ENCODE results near the gene LRCH1.

LRCH1 gene

GRCh38 chr13:46641274-46642081 lies 88.5 kb downstream of the LRCH1 start:
- H2BK5ac ChIP-seq (ENCODE audit: low read depth, low read length, poor library complexity, severe bottlenecking), result peak overlapping the region; percentile 76
- H3K18ac ChIP-seq (ENCODE audit: low read depth in 1 of 2, low read length in 2 of 2), result no peak overlapping the region
- H2AFZ ChIP-seq (ENCODE audit: low read depth, low read length), result no peak overlapping the region
- whole genome bisulfite sequencing, result 81% methylated on average over 12 of the region's 13 CpGs
- H3K14ac ChIP-seq (ENCODE audit: low read length in 2 of 2), result no peak overlapping the region
- no peaks in the 10 kb centered on the region for H3K36me3 ChIP-seq (ENCODE audit: control insufficient read depth in 1 of 2, insufficient read depth in 2 of 2, low read depth in 1 of 2, low read length in 2 of 2)
- H3K9ac ChIP-seq (ENCODE audit: low read length), result peak overlapping the region; percentile 62
- peak overlapping the region in 1 of 2 experiments; percentile 27 for H3K4ac ChIP-seq (ENCODE audit: low read depth in 1 of 2, low read length in 2 of 2)
- H3K9me3 ChIP-seq (ENCODE audit: control insufficient read depth, low read length), result no peaks in the 10 kb centered on the region
- no peak overlapping the region for H2BK12ac ChIP-seq (ENCODE audit: low read length in 2 of 2)
- H3K23ac ChIP-seq (ENCODE audit: low read length in 2 of 2), result peak overlapping the region in 1 of 2 experiments; percentile 2
- peak overlapping the region; percentile 94 for H2AK5ac ChIP-seq (ENCODE audit: low read length, severe bottlenecking)
- no peak overlapping the region for H2BK120ac ChIP-seq (ENCODE audit: low read depth, low read length)
- H4K8ac ChIP-seq (ENCODE audit: low read length), result peak overlapping the region; percentile 23
- peak overlapping the region in 1 of 2 experiments; percentile 71 for H3K4me3 ChIP-seq (ENCODE audit: insufficient read depth in 1 of 2, low read depth in 1 of 2, low read length in 2 of 2)
- H3K27me3 ChIP-seq (ENCODE audit: control insufficient read depth in 1 of 2, insufficient read depth in 1 of 2, low read length in 2 of 2), result no peaks in the 10 kb centered on the region
- no peak overlapping the region for H4K91ac ChIP-seq (ENCODE audit: low read length)
- H3K79me1 ChIP-seq (replicated peaks; ENCODE audit: low read length, poor library complexity, severe bottlenecking), result peaks cover 1% of the 10 kb centered on the region
- H3K4me1 ChIP-seq (ENCODE audit: control insufficient read depth, insufficient read depth, low read depth, low read length), result peaks cover 20% of the 10 kb centered on the region
- H2BK15ac ChIP-seq (ENCODE audit: low read depth, poor library complexity, severe bottlenecking), result peak overlapping the region; percentile 56
- DNase-seq, result peak; percentile 45
- H3K4me2 ChIP-seq (ENCODE audit: low read length, poor library complexity, severe bottlenecking), result no peak overlapping the region
- peak overlapping the region; percentile 92 for H3K27ac ChIP-seq (ENCODE audit: low read length, poor library complexity, severe bottlenecking)

GRCh38 chr13:46642254-46642653 lies 89.3 kb downstream of the LRCH1 start:
- Histone ChIP-seq H3K27me3 (ENCODE audit: control insufficient read depth in 1 of 2, insufficient read depth in 1 of 2, low read length in 2 of 2) (no peaks in the 10 kb centered on the region), H2BK120ac (ENCODE audit: low read depth, low read length) (no peak overlapping the region), H3K36me3 (ENCODE audit: control insufficient read depth in 1 of 2, insufficient read depth in 2 of 2, low read depth in 1 of 2, low read length in 2 of 2) (no peaks in the 10 kb centered on the region), H2BK12ac (ENCODE audit: low read length in 2 of 2) (no peak overlapping the region), H4K8ac (ENCODE audit: low read length) (no peak overlapping the region), H3K9ac (ENCODE audit: low read length) (no peak overlapping the region), H3K27ac (ENCODE audit: low read length, poor library complexity, severe bottlenecking) (peak overlapping the region; percentile 92), H3K4me2 (ENCODE audit: low read length, poor library complexity, severe bottlenecking) (no peak overlapping the region), H3K18ac (ENCODE audit: low read depth in 1 of 2, low read length in 2 of 2) (no peak overlapping the region), H2AFZ (ENCODE audit: low read depth, low read length) (no peak overlapping the region), H2AK5ac (ENCODE audit: low read length, severe bottlenecking) (peak overlapping the region; percentile 89), H2BK15ac (ENCODE audit: low read depth, poor library complexity, severe bottlenecking) (no peak overlapping the region), H3K4ac (ENCODE audit: low read depth in 1 of 2, low read length in 2 of 2) (no peak overlapping the region), H4K91ac (ENCODE audit: low read length) (no peak overlapping the region), H3K9me3 (ENCODE audit: control insufficient read depth, low read length) (no peaks in the 10 kb centered on the region), H3K4me3 (ENCODE audit: insufficient read depth in 1 of 2, low read depth in 1 of 2, low read length in 2 of 2) (no peak overlapping the region), H2BK5ac (ENCODE audit: low read depth, low read length, poor library complexity, severe bottlenecking) (no peak overlapping the region), H3K14ac (ENCODE audit: low read length in 2 of 2) (no peak overlapping the region), H3K23ac (ENCODE audit: low read length in 2 of 2) (no peak overlapping the region), H3K4me1 (ENCODE audit: control insufficient read depth, insufficient read depth, low read depth, low read length) (peaks cover 17% of the 10 kb centered on the region), H3K79me1 (replicated peaks; ENCODE audit: low read length, poor library complexity, severe bottlenecking) (no peaks in the 10 kb centered on the region)
- no peak for DNase-seq
- WGBS, result 99% methylated on average over 4 of the region's 4 CpGs

GRCh38 chr13:46643165-46643777 lies 90.3 kb downstream of the LRCH1 start:
- Histone ChIP-seq H2BK5ac (ENCODE audit: low read depth, low read length, poor library complexity, severe bottlenecking) (no peak overlapping the region), H3K18ac (ENCODE audit: low read depth in 1 of 2, low read length in 2 of 2) (no peak overlapping the region), H2BK120ac (ENCODE audit: low read depth, low read length) (no peak overlapping the region), H3K27ac (ENCODE audit: low read length, poor library complexity, severe bottlenecking) (no peak overlapping the region), H3K9ac (ENCODE audit: low read length) (no peak overlapping the region), H3K79me1 (replicated peaks; ENCODE audit: low read length, poor library complexity, severe bottlenecking) (no peaks in the 10 kb centered on the region), H3K4ac (ENCODE audit: low read depth in 1 of 2, low read length in 2 of 2) (no peak overlapping the region), H3K23ac (ENCODE audit: low read length in 2 of 2) (no peak overlapping the region), H4K8ac (ENCODE audit: low read length) (no peak overlapping the region), H3K27me3 (ENCODE audit: control insufficient read depth in 1 of 2, insufficient read depth in 1 of 2, low read length in 2 of 2) (no peaks in the 10 kb centered on the region), H3K4me2 (ENCODE audit: low read length, poor library complexity, severe bottlenecking) (no peak overlapping the region), H2BK12ac (ENCODE audit: low read length in 2 of 2) (no peak overlapping the region), H3K4me1 (ENCODE audit: control insufficient read depth, insufficient read depth, low read depth, low read length) (peaks cover 18% of the 10 kb centered on the region), H3K36me3 (ENCODE audit: control insufficient read depth in 1 of 2, insufficient read depth in 2 of 2, low read depth in 1 of 2, low read length in 2 of 2) (no peaks in the 10 kb centered on the region), H3K14ac (ENCODE audit: low read length in 2 of 2) (no peak overlapping the region), H3K9me3 (ENCODE audit: control insufficient read depth, low read length) (no peaks in the 10 kb centered on the region), H2BK15ac (ENCODE audit: low read depth, poor library complexity, severe bottlenecking) (no peak overlapping the region), H2AK5ac (ENCODE audit: low read length, severe bottlenecking) (peak overlapping the region; percentile 9), H3K4me3 (ENCODE audit: insufficient read depth in 1 of 2, low read depth in 1 of 2, low read length in 2 of 2) (no peak overlapping the region), H2AFZ (ENCODE audit: low read depth, low read length) (no peak overlapping the region), H4K91ac (ENCODE audit: low read length) (no peak overlapping the region)
- DNase-seq, result no peak
- 75% methylated on average over 4 of the region's 5 CpGs for WGBS

GRCh38 chr13:46644816-46645215 lies 91.8 kb downstream of the LRCH1 start:
- H3K14ac ChIP-seq (ENCODE audit: low read length in 2 of 2), result no peak overlapping the region
- H4K8ac ChIP-seq (ENCODE audit: low read length), result no peak overlapping the region

More at GRCh38 chr13:46644816-46645215, 91.8 kb downstream of the LRCH1 start:
- no peaks in the 10 kb centered on the region for H3K9me3 ChIP-seq (ENCODE audit: control insufficient read depth, low read length)
- no peak overlapping the region for H3K4me2 ChIP-seq (ENCODE audit: low read length, poor library complexity, severe bottlenecking)
- H3K36me3 ChIP-seq (ENCODE audit: control insufficient read depth in 1 of 2, insufficient read depth in 2 of 2, low read depth in 1 of 2, low read length in 2 of 2), result no peaks in the 10 kb centered on the region
- peak overlapping the region; percentile 11 for H3K9ac ChIP-seq (ENCODE audit: low read length)
- no peak overlapping the region for H2BK12ac ChIP-seq (ENCODE audit: low read length in 2 of 2)
- peaks cover 16% of the 10 kb centered on the region for H3K4me1 ChIP-seq (ENCODE audit: control insufficient read depth, insufficient read depth, low read depth, low read length)
- no peak overlapping the region for H3K4me3 ChIP-seq (ENCODE audit: insufficient read depth in 1 of 2, low read depth in 1 of 2, low read length in 2 of 2)
- no peaks in the 10 kb centered on the region for H3K27me3 ChIP-seq (ENCODE audit: control insufficient read depth in 1 of 2, insufficient read depth in 1 of 2, low read length in 2 of 2)
- H3K18ac ChIP-seq (ENCODE audit: low read depth in 1 of 2, low read length in 2 of 2), result no peak overlapping the region
- DNase-seq, result no peak
- H3K79me1 ChIP-seq (replicated peaks; ENCODE audit: low read length, poor library complexity, severe bottlenecking), result no peaks in the 10 kb centered on the region
- H2BK5ac ChIP-seq (ENCODE audit: low read depth, low read length, poor library complexity, severe bottlenecking), result no peak overlapping the region
- no peak overlapping the region for H2AFZ ChIP-seq (ENCODE audit: low read depth, low read length)
- H2AK5ac ChIP-seq (ENCODE audit: low read length, severe bottlenecking), result no peak overlapping the region
- no peak overlapping the region for H3K27ac ChIP-seq (ENCODE audit: low read length, poor library complexity, severe bottlenecking)
- H4K91ac ChIP-seq (ENCODE audit: low read length), result no peak overlapping the region
- no peak overlapping the region for H2BK120ac ChIP-seq (ENCODE audit: low read depth, low read length)
- no peak overlapping the region for H3K4ac ChIP-seq (ENCODE audit: low read depth in 1 of 2, low read length in 2 of 2)
- H3K23ac ChIP-seq (ENCODE audit: low read length in 2 of 2), result no peak overlapping the region
- H2BK15ac ChIP-seq (ENCODE audit: low read depth, poor library complexity, severe bottlenecking), result no peak overlapping the region
